CD4-positive, alpha-beta T cell treated with Interferon gamma for 1 hour (primary cell): ENCODE data around the gene LMX1B.
"Not testable (repeated sequence)": the region's sequence is repeated elsewhere in the genome, so short reads cannot be mapped to it uniquely, and the experiment has no call there.

Source experiments
- DNase-seq: peaks from one replicate; pipeline ENCODE4 v3.0.0-alpha.2; 2020

The LMX1B gene

DNA sequence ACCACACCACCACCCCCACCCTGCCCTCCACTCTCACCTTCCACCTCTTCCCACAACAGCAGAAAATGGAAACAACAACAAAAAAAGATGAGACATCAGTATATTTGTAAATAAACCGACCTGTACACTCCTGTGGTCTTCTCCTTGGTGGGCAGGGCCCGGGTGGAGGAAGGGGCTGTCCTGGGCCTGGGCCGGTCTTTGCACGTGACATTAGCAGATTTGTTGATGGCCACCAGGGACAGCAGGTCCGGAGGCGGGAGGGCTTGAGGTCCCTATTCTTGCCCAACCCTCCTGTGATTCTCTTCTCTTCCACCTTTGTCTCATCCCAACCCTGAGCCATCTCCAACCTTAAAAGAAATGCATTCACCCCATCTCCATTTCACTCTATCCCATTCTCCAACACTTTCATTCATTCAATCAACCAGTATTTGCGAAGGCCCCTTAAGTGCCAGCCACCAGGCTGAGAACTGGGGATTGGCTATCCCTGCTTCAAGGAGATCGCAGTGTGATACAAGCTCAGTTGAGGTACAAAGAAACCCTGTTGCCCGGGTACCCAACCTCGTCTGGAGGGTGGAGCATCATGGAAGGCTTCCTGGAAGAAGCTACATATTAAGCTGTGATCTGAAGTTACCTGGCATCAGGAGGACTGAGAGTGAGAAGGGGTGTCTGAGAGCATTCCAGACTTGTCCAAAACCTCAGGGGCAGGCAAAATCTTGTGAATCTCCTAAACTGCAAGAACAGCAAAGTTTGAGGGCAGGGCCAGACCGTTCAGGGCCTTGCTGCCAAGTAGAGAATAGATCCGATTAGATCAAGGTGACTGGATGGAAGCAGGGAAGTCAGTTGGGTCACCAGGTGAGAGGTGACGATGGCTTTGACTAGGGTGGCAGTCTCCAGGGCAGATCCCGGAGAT is 87.4 kb downstream of the LMX1B start:
- no peak for DNase-seq

DNA sequence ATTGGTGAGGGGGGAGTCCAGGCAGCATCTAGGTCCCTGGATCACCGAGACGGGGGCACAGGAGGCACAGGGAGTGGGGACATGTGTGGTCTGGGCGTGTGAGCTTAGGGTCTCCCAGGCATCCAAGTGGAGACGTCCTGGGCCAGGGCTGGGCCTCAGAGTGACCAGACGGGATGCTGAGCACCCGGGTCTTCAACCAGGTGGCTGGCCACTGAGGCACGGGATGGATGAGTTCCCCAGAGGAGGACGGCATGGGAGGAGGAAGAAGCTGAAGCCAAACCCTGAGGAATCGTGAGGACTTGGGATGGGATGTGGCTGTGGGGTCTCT is 88.0 kb downstream of the LMX1B start:
- no peak for DNase-seq

DNA sequence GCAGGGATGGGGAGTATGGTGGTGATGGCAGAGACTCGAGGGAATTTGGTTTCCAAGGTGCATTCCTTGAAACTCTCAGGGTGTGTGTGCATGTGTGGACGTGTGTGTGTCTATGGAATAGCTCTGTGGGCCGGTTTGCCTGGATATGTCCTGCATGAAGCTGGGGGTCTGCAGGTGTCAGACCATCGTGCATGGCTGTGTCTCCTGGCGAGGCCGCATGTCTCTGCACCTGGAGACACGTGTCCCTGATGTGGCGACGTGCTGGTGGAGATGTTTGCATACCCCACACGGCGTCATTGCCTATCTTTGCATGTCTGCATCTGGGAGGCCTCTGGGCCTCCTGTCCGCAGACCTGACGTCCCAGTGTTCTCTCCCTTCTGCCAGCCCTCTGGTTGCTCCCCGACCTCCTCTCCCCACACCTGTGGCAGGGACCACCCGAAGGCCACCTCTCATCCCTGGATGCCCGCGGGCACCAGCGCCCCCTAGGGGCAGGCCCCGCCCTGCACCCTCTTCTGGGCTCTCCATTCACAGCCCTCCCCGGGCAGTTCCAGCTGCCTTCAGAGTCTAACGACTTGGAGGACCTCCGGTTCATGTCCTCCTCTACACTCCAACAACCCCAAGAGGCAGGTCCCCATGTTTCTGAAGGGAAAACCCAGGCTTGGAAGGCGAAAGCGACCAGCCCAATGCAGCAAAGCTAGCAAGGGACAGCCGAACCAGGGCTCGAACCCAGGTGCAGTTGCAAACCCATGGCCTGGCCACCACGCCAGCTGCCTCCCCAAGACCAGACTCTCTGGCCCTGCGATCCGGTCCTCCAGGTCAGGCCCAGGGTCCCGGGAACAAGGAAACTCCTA is 88.6 kb downstream of the LMX1B start:
- DNase-seq, result no peak

DNA sequence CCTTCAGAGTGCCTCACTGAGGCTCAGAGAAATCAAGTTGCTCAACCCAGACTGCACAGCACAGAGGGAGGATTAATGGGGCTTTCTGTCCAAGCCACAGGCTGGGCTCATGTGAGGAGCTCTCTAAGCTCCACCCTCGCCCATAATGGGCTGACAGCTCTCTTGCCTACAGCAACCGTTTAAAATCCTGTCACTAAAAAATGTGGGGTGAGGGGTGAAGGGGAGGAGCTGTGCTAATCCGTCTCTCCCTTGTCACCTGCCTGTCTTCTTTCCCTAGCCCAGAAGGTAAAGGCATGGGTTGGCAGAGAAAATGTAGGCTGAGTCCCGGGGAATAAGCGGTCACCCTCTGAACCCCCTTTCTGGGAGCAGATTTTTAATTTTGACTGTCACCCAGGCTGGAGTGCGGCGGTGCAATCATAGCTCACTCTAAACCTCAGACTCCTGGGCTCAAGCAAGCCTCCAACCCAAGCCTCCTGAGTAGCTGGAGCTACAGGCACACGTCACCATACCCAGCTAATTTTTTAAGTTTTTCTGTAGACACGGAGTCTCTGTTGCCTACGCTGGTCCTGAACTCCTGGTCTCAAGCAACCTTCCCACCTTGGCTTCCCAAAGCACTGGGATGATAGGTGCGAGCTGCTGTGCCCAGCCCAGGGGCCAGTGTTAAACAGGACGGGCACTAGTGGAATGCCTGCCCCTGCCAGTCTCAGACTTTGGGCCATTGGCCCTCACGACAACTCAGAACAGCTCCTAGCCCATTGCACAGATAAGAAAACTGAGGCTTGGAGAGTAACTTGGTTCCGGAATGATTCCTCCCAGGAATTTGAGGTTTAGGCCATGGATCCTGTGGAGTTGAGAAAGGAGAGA is 89.5 kb downstream of the LMX1B start:
- DNase-seq, result no peak

DNA sequence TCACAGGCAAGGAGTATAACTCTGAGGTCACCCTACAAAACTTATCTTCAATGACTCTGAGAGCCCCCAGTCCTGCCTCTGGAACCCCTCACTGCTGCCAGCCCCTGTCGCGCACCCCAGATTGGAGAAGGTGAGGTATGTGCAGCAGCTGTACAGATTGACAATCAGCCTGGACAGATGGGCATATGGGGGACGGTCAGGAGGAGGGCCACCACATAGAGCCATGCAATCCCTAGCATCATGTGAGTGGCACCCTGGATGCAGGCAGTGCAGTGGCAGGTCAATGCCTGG is 90.1 kb downstream of the LMX1B start:
- no peak for DNase-seq

DNA sequence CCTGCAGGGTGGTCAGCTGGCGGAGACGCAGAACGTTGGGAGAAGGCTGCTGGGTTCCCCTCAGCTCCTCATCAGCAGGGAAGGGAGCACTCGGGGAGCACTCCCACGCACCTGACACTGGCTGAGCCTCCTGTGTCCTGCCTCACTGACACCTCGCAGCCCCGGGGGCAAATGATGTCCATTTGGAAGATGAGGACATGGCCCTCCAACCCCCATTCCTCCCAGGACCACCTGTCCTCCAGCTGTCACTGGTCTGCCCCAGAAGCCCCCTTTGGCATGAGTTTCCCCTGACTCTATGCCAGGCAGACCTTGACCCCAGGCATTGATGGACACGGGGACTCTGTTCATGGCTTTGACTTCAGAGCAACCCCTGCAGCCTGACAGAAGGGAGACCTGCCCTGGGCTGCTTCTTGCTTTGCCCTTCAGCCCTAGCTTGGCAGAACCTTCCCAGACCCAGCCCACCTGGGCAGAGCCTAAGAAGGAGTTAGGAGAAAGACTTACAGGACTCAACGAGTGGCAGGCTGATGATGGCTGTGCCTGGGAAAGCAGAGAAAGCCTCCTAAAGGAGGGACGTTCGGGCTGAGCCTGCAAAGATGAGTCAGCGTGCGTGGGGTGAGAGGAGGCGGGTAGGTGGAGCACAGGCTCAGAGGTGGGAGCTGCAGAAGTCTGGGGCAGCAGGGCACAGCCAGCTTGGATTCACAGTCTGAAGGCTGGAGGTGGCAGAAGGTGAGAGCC is 90.6 kb downstream of the LMX1B start:
- DNase-seq, result no peak

DNA sequence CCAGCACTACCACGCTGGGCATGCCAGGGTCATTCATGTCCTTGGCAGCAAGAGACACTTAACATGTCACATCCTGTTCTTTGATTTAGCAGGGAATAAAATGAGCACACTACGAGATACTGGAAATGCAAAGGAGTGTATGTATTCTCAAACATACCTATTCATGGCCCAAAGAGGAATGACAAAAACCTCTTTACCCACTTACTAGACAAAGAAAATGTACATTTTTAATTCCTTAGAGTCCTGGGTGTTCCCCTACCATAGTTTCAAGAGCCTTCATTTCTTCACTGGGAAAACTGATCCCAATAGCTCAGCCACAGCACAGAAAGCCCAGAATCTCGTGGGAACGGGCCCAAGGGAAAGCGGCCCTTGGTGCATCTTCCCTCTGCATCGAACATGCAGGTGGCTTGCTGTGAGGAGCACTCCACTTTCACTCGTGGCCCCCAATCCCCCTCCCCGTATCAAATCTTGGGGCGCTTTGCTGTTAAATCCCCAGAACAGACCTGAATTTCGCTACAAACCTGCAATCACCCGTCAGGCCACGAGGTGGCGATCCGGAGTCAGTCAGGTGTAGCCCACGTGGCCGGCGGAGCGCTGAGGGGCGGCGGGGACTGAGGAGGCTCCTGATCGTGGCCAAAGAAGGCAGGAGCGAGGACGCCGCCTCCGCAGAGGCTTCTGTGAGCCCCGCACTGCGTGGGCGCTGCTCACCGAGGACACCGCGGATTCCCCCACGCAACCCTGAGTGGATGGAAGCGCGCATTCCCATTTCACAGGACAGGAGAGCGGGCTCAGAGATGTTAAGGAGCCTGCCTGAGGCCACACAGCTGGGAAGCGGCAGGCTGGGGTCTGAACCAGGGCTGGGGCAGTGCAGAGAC is 91.4 kb downstream of the LMX1B start:
- peak; percentile 83 for DNase-seq

DNA sequence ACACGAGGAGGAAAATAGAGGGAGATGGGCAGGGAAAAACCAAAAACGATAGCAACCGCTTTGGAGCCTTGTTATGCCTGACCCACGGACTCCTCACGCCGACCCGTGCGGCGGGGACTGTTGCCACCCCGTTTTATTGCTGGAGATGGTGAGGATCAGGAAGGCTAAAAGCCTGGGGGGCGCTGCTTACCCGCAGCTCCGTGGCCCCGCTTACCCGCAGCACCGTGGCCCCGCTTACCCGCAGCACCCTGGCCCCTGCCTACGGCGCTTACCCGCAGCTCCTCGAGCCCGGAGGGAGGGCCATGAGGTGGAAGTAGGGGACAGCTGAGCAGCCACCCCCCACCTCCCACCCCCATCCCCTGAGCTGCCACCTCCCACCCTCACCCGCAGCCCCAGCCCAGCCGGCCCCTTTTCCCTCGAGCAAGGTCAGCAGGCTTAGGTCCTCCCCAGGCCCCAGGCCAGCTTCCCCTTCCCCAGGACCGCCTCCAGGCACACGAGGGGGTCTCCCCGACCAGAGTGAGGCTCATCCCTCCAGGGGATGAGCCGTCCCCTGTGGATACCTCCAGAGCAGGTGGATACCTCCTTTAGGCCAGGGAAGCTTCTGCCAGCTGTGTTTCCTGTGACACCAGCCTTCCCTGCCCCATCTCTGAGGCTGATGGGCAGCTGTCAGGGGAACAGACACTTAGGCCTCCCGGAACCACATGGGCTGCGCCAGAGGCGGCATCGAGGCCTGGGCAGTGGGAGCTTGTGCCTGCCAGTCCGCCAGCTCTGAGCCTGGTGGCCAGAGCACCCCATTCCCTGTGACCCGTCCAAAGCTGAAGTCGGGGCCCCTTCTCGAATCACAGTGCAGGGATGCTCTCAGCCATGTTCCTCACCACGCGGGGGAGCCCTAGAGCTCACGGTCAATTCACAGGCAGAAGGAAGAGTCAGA is 92.3 kb downstream of the LMX1B start:
- peak; percentile 65 for DNase-seq

DNA sequence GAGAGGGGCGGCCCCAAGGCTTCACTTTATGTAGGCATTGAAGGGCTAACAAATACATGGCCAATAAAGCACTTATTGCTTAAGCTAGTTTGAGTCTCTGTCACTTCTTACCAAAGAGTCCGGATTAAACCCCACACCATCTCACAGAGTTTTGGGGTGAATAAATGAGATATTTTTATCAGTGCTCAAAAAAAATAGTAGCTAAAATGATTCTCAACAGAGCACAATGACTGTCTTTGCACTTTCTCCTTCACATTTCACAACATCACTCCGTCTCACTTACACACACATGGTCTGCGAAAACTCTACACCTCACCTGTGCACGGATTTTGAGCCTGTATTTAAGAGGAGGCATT is 92.9 kb downstream of the LMX1B start:
- no peak for DNase-seq

DNA sequence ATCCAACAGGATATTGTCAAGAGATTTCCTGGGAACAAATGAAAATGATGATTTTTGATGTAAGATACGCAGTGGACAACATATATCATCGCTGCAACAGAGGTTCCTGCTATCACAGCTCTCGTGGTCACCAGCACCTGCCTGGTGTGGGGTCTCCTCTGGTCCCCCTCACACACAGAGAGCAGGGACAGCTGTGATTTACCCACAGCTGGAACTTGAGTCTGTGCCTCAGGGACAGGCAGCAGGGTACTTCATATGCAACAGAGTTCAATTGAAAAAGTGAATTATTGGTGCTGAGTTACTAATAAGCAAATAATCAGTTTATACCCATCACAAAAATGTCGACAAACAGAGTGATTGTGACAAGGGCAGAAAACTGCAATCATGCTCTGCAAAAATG is 93.4 kb downstream of the LMX1B start:
- DNase-seq, result no peak

DNA sequence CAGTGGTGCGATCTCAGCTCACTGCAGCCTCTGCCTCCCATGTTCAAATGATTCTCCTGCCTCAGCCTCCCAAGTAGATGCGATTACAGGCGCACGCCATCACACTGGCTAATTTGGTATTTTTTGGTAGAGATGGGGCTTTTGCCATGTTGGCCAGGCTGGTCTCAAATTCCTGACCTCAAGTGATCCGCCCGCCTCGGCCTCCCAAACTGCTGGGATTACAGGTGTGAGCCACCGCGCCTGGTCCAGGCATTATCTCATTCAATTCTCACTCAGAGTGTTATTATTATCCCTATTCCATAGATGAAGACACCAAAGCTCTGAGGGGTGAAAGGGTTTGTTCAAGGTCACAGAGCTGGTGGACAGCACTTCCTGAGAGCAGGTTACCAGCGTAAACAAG is 94.0 kb downstream of the LMX1B start:
- not testable (repeated sequence) for DNase-seq

DNA sequence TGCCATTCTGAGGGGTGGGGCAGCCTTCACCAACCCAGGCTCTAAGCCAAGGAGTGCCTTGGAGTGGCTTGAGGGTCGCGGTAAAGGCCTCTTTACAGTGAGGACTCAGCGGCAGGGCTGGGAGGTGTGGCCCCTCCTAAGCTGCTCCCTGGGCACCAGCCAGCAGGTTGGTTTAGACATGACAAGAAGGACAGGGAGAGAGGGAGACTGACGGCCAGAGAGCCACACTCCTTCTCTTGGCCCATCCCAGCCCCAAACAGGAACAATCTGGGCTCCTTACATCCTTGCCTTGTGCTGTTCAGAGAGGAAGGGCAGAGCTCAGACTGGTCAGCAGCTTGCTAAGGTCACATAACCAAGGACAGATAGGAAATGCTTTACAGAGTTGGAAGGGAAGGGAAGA is 94.5 kb downstream of the LMX1B start:
- DNase-seq, result no peak

DNA sequence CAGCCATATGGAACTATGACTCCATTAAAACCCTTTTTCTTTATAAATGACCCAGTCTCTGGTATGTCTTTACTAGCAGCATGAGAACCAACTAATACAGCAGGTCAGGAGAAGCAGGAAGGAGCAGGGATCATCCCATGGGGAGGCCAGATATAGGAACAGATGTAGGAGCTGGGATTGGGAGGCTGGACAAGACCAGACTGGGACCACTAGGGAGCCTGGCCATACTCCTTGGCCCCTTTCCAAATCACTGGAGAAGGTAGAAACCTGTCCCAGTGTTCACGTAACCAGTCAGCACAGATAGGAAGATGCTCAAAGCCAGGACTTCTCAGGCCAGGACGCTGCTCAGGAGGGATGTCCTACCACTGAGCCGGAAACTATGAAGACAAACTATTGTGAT is 95.5 kb downstream of the LMX1B start:
- no peak for DNase-seq

DNA sequence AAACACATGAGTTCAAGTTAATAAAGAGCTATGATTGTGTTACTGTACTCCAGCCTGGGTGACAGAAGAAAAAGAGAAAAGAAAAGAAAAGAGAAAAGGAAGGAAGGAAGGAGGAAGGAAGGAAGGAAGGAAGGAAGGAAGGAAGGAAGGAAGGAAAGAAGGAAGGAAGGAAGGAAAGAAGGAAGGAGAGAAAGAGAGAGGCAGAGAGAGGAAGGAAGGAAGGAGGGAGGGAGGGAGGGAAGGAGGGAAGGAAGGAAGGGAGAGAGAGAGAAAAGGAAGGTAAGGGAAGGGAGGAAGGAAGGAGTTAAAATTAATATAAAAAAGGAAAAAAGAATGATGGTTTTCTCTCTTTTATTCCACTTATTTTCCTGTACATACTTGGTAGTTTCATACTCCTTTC is 101.7 kb downstream of the LMX1B start:
- no peak for DNase-seq

DNA sequence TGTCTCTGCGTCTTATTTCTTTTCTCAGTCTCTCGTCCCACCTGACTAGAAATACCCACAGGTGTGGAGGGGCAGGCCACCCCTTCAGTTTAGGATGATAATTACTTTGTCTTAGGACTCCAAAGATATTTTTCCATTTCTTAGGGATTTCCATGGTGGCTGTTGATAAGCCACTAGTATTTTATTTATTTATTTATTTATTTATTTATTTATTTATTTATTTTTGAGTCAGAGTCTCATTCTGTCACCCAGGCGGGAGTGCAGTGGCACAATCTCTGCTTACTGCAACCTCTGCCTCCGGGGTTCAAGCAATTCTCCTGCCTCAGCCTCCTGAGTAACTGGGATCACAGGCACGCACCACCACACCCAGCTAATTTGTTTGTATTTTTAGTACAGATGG is 103.7 kb downstream of the LMX1B start:
- DNase-seq, result not testable (repeated sequence)

DNA sequence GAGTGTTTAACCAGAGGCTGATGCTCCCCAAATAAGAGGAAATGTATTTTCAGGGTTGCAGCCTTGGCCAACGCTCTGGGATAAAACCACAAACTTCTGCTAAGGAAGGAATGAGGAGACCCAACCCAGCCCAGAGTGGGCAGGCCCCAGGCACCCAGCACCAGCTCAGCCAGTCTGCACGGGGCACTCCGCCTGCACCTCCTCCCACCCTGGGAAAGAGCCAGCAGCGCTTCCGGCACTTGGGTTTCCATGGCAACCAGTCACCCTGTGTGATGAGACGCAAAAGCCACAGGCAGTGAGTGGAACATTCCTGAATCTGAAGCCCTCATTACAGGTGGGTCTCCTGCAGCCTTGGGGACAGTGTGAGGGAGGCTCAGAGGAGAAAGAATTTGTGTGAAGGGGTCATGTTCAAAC is 105.9 kb downstream of the LMX1B start:
- DNase-seq, result peak; percentile 95

DNA sequence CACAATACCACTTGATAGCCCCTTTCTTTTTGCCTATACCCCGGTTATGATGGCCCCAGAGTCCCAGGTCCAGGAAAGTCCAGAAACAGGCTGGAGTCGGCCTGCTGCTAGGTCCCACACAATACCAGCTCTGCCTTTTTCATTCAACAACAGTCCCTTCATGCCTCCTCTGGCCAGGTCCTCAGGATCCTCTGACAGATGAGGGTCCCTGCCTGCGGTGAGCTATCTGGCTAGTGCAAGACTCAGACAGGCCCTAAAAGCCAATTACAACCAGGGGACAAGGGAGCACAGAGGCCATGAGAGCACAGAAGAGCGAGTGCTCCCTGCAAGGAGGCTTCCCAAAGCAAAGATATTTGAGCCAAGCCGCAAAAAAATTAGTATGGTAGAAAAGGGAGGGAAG is 106.3 kb downstream of the LMX1B start:
- no peak for DNase-seq

DNA sequence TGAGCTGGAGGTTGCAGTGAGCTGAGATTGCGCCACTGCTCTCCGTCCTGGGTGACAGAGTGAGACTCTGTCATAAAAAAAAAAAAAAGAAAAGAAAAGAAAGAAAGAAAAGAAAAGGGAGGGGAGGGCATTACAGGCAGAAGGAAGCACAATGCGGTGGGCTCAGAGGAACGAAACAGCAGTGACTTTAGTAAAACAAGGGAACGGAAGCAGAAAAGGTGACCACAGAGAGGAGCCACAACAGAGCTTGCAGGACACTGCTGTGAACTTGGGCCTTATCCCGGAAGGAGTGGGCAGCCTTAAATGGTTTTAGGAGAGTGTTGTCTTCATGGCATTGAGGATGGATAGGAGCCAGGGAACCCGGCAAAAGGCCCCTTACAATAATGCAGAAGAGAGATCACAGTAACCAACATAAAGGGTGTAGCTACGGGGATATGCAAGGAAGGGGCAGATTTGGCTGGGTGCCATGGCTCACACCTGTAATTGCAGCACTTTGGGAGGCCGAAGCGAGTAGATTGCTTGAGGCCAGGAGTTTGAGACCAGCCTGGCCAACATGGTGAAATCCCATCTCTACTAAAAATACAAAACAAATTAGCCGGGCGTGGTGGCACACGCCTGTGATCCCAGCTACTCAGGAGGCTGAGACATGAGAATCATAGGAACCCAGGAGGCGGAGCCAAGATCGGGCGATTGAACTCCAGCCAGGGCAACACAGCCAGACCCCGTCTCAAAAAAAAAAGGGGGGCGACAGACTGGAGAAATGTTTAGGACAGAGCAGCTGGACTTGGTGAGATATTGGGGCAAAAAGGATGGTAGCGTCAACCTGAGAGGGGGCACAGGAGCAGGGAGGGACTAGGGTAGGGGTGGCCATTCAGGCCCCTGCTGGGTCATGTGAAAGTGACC is 107.2 kb downstream of the LMX1B start:
- no peak for DNase-seq

DNA sequence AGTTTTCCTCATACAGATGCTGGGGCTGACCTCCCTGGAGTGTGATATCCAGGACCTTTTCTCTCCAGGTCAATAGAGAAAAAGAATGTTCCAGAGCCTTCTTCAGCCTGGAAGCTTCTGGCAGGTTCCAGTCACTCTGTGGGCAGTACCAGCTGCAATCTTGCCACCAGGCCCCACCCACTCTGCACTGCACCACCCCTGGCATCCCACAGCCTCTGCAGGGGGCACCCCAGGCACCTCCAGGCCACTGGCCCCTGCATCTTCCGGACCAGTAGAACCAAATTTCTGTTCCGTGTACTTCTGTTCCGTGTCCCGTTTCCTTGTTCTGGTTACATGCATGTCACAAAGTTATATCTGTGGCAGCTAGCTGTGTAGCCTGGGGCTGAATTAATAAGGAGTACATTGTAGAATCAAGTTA is 107.8 kb downstream of the LMX1B start:
- DNase-seq, result peak; percentile 34
